ENCODE data around the gene IGF2BP2.

- TF ChIP-seq CTCF (IDR thresholded peaks at IDR 0.05; ENCODE audit: poor library complexity) = no peak
- no peak for TF ChIP-seq EZH2 (IDR thresholded peaks at IDR 0.05; ENCODE audit: borderline replicate concordance)
- TF ChIP-seq EZH2phosphoT487 (IDR thresholded peaks at IDR 0.05; ENCODE audit: low read depth, severe bottlenecking, unreplicated experiment) = no peak
These were observed 17.3 kb downstream of the IGF2BP2 start for GRCh38 chr3:185807445-185808068.

All from hepatocyte (in vitro differentiated cells).